ENCODE data around the gene TBC1D12.

GRCh38 chr10:94366382-94366781, 36.0 kb upstream of the TBC1D12 start:
- TF ChIP-seq POLR2A (IDR thresholded peaks at IDR 0.05; ENCODE audit: low read length) = no peak
- no peak for TF ChIP-seq GATA1 (IDR thresholded peaks at IDR 0.05; ENCODE audit: low read depth, low read length)
